Measurements from ENCODE around the gene SERPINB12. TPM values are rescaled to one million over a fixed set of nuclear protein-coding genes. Genes with fewer than 3 reads are reported as not detected.

Gene SERPINB12
- total and polyA plus RNA-seq, 2 of the 13 experiments (the other 11 are each of a cell fraction or from before 2014, with no cell fraction given), result not detected

- Histone ChIP-seq H3K9me3 (ENCODE audit: low read length) (no peaks in the 10 kb centered on the region), H3K4me1 (ENCODE audit: insufficient read depth, low read length) (no peaks in the 10 kb centered on the region), H3K4me3 (replicated peaks in 1 of 3; ENCODE audit: insufficient read depth in 1 of 3, low read depth in 2 of 3, low read length in 3 of 3) (no peak overlapping the region), H3K36me3 (replicated peaks in 1 of 2; ENCODE audit: control insufficient read depth in 1 of 2, insufficient read depth in 2 of 2, low read length in 2 of 2) (no peaks in the 10 kb centered on the region), H3K9ac (ENCODE audit: insufficient read depth, low read depth, low read length) (no peak overlapping the region), H2AFZ (ENCODE audit: low read length) (no peak overlapping the region), H3K79me2 (ENCODE audit: insufficient read depth, low read length) (no peaks in the 10 kb centered on the region), H3K27ac (ENCODE audit: extremely low read length, insufficient read depth, low read length) (no peak overlapping the region), H3K4me2 (ENCODE audit: low read depth, low read length) (no peak overlapping the region), H3K27me3 (ENCODE audit: control insufficient read depth in 1 of 2, insufficient read depth in 2 of 2, low read length in 2 of 2) (peaks cover 0 to 3% of the 10 kb centered on the region in 2 experiments; a peak in 2 of 5 replicates), H4K20me1 (ENCODE audit: insufficient read depth, low read length) (no peaks in the 10 kb centered on the region)
- no TSS peak for BruUV-seq (replicated peaks)
- DNase-seq (ENCODE audit: low spot score) (no peak), FAIRE-seq (no peak), ATAC-seq (no peak)
- 33% methylated on average over 8 of the region's 9 CpGs for WGBS (ENCODE audit: low lambda C conversion rate)
- in situ Hi-C loops (cut with HindIII; ENCODE audit: extremely low pct_ligation_motif_present, low pct_unique_long_range_greater_than_20kb), result no loop called here
- no peak for TF ChIP-seq POLR2A (IDR thresholded peaks at IDR 0.05; ENCODE audit: insufficient read depth in 1 of 2, low read depth in 2 of 2, low read length in 2 of 2)
- TF ChIP-seq MNT (IDR thresholded peaks at IDR 0.05), result peak; percentile 95
- ChIA-PET CTCF (ENCODE audit: low intra/inter-chr PET ratio, low total read pairs) (no interaction called here), POLR2A (no interaction called here)
- intact Hi-C loops (cut with micrococcal nuclease; ENCODE audit: unreplicated experiment), result no loop called here
Observed at GRCh38 chr18:63567825-63568224, 25.7 kb downstream of the SERPINB12 start.

- H4K20me1 ChIP-seq (ENCODE audit: insufficient read depth, low read length), result no peaks in the 10 kb centered on the region
- no peak overlapping the region for H3K9ac ChIP-seq (ENCODE audit: insufficient read depth, low read depth, low read length)
- intact Hi-C loops (cut with micrococcal nuclease; ENCODE audit: unreplicated experiment) (loop anchor here (2.0 kb wide), 1 partner anchor 62 kb away; no protein-coding TSS in a partner anchor), in situ Hi-C loops (cut with HindIII; ENCODE audit: extremely low pct_ligation_motif_present, low pct_unique_long_range_greater_than_20kb) (no loop called here)
- 28% methylated on average over 6 of the region's 6 CpGs for WGBS (ENCODE audit: low lambda C conversion rate)
- no peak overlapping the region for H3K4me3 ChIP-seq (replicated peaks in 1 of 3; ENCODE audit: insufficient read depth in 1 of 3, low read depth in 2 of 3, low read length in 3 of 3)
- ChIA-PET CTCF (ENCODE audit: low intra/inter-chr PET ratio, low total read pairs) (no interaction called here), POLR2A (no interaction called here)
- no peaks in the 10 kb centered on the region for H3K4me1 ChIP-seq (ENCODE audit: insufficient read depth, low read length)
- H3K27me3 ChIP-seq (ENCODE audit: control insufficient read depth in 1 of 2, insufficient read depth in 2 of 2, low read length in 2 of 2), result peaks cover 0 to 3% of the 10 kb centered on the region in 2 experiments; a peak in 2 of 5 replicates
- H2AFZ ChIP-seq (ENCODE audit: low read length), result no peak overlapping the region
- DNase-seq (ENCODE audit: low spot score) (no peak), ATAC-seq (no peak), FAIRE-seq (no peak)
- H3K36me3 ChIP-seq (replicated peaks in 1 of 2; ENCODE audit: control insufficient read depth in 1 of 2, insufficient read depth in 2 of 2, low read length in 2 of 2), result no peaks in the 10 kb centered on the region
- no peak for TF ChIP-seq RFX5 (IDR thresholded peaks at IDR 0.05; ENCODE audit: low read depth, low read length)
- no peak for TF ChIP-seq ZNF274 (CRISPR knock-in tag; IDR thresholded peaks at IDR 0.05)
- no peak overlapping the region for H3K27ac ChIP-seq (ENCODE audit: extremely low read length, insufficient read depth, low read length)
- H3K79me2 ChIP-seq (ENCODE audit: insufficient read depth, low read length), result no peaks in the 10 kb centered on the region
- no peaks in the 10 kb centered on the region for H3K9me3 ChIP-seq (ENCODE audit: low read length)
- no TSS peak for BruUV-seq (replicated peaks)
- no peak overlapping the region for H3K4me2 ChIP-seq (ENCODE audit: low read depth, low read length)
Observed at GRCh38 chr18:63570721-63571120, 28.6 kb downstream of the SERPINB12 start.

Measured in HepG2 (cell line).